ENCODE data around the gene TEAD1.

Gene TEAD1

DNA sequence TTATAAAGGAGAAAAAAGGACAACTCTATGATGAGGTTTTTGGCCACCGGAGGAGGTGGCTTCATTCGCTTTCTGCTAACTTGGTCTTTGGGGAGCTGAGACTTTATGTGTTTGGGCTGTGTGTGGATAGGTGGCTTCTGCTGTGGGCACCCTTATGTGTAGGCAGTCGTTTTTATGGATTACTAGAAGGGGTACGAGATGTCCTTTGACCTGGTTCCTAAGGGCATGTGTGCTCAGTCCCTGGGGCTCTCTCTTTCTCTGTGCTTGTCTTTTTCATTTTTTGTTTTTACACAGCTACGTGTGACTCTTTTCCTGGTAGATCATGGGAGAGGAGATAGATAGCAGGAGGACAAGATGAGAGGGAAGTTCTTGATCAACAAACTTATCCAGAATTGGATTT, 93.4 kb downstream of the TEAD1 start:
- Histone ChIP-seq H3K27ac (ENCODE audit: low read depth, low read length) (no peak overlapping the region), H3K27me3 (ENCODE audit: insufficient read depth, low read length) (no peaks in the 10 kb centered on the region), H3K36me3 (ENCODE audit: insufficient read depth, low read length) (peaks cover 38% of the 10 kb centered on the region), H3K9ac (ENCODE audit: low read depth, low read length) (no peak overlapping the region), H3K4me1 (ENCODE audit: insufficient read depth, low read length) (peaks cover 20% of the 10 kb centered on the region; the same call in 1 of the 2 replicates), H3K9me3 (ENCODE audit: insufficient read depth, low read depth, low read length) (no peaks in the 10 kb centered on the region), H3K4me3 (ENCODE audit: low read length) (no peak overlapping the region)
- WGBS: 95% methylated on average over 5 of the region's 5 CpGs

GRCh38 chr11:12768726-12769673, 94.8 kb downstream of the TEAD1 start:
- H3K36me3 ChIP-seq (ENCODE audit: insufficient read depth, low read length): peaks cover 33% of the 10 kb centered on the region
- H3K4me1 ChIP-seq (ENCODE audit: insufficient read depth, low read length): peaks cover 30% of the 10 kb centered on the region
- WGBS: 96% methylated on average over 7 of the region's 7 CpGs
- H3K9me3 ChIP-seq (ENCODE audit: insufficient read depth, low read depth, low read length): no peaks in the 10 kb centered on the region
- no peak overlapping the region for H3K9ac ChIP-seq (ENCODE audit: low read depth, low read length)
- no peak overlapping the region for H3K4me3 ChIP-seq (ENCODE audit: low read length)
- no peak overlapping the region for H3K27ac ChIP-seq (ENCODE audit: low read depth, low read length)
- no peaks in the 10 kb centered on the region for H3K27me3 ChIP-seq (ENCODE audit: insufficient read depth, low read length)

DNA sequence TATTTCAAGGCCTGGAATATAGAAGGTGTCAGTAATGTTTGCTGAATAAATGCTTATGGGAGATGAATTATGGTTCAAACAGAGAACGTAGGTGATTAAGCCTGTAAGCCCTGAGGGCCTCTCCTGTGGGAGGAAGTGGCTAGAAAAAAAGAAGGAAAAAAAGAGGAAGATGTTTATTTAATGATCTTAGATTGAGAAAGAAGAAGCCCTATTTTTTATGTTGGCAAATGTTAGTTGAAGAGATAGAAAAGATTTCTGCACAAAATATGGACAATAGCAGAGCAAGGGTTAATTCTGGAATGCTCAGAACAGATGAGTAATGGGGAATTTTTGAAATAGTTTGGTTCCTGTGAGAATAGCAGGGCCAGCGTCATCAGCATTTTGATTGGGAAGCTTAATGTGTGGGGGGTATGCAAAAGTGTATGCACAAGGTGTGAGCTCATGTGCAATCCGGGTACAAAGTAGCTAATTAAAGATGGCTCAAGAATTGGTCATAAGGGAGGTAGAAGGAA, 95.7 kb downstream of the TEAD1 start:
- WGBS: 79% methylated on average over 3 of the region's 3 CpGs
- Histone ChIP-seq H3K9me3 (ENCODE audit: insufficient read depth, low read depth, low read length) (no peaks in the 10 kb centered on the region), H3K27ac (ENCODE audit: low read depth, low read length) (no peak overlapping the region), H3K4me3 (ENCODE audit: low read length) (no peak overlapping the region), H3K4me1 (ENCODE audit: insufficient read depth, low read length) (peaks cover 30% of the 10 kb centered on the region), H3K36me3 (ENCODE audit: insufficient read depth, low read length) (peaks cover 25% of the 10 kb centered on the region), H3K9ac (ENCODE audit: low read depth, low read length) (no peak overlapping the region), H3K27me3 (ENCODE audit: insufficient read depth, low read length) (no peaks in the 10 kb centered on the region)

DNA sequence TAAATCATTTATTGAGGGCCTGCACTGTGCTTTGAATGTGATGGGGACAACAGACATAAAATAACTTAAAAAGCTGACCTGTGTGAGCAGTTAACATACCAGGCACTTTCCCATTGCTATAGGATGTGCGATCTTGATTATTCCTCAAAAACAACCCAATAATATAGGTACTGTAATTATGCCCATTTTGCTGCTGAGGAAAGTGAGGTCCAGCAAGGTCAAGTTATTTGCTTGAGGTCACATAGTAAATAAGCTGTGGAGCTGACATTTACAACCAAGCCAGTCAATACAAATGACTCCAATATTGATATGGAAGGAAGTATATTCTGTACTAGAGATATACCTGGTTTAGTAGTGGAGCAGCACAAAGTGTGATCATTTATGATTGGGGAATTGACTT, 96.2 kb downstream of the TEAD1 start:
- Histone ChIP-seq H3K9ac (ENCODE audit: low read depth, low read length) (no peak overlapping the region), H3K36me3 (ENCODE audit: insufficient read depth, low read length) (peaks cover 19% of the 10 kb centered on the region), H3K27me3 (ENCODE audit: insufficient read depth, low read length) (no peaks in the 10 kb centered on the region), H3K4me3 (ENCODE audit: low read length) (no peak overlapping the region), H3K4me1 (ENCODE audit: insufficient read depth, low read length) (peaks cover 30% of the 10 kb centered on the region), H3K9me3 (ENCODE audit: insufficient read depth, low read depth, low read length) (no peaks in the 10 kb centered on the region), H3K27ac (ENCODE audit: low read depth, low read length) (no peak overlapping the region)
- WGBS: no CpG with 5 or more reads among the region's 1 CpG

DNA sequence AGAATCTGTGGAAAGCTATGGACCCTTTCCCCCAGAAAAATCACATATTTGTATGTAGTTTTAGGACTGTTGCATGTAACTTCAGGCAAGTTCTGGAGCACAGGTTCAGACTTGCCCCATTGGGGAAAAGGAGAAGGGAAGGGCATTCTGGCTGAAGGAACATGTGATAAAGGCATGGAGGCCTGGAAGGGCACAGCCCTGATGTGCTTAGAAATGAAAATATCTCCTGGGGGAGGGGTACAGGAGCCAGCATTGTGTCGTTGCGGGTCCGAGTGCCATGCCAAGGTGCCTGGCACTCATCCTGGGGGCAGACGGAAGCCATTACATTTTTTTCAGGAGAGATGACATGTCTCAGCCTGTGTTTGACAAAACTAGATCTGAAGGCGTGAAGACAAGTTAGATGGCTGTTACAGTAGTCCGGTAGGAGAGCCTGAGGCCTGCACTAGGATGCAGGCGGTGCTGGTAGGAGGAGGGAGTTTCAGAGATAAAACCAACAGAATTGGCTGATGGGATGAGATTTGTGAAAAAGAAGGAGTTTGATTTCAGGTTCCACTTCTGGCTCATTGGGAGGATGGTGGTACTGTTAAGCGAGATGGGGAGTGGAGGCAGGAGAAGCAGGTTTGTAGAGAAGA, 96.9 kb downstream of the TEAD1 start:
- no peaks in the 10 kb centered on the region for H3K9me3 ChIP-seq (ENCODE audit: insufficient read depth, low read depth, low read length)
- H3K36me3 ChIP-seq (ENCODE audit: insufficient read depth, low read length): peaks cover 13% of the 10 kb centered on the region
- WGBS: 94% methylated on average over 8 of the region's 8 CpGs
- H3K4me3 ChIP-seq (ENCODE audit: low read length): no peak overlapping the region
- H3K9ac ChIP-seq (ENCODE audit: low read depth, low read length): no peak overlapping the region
- H3K27ac ChIP-seq (ENCODE audit: low read depth, low read length): no peak overlapping the region
- H3K27me3 ChIP-seq (ENCODE audit: insufficient read depth, low read length): no peaks in the 10 kb centered on the region
- peaks cover 30% of the 10 kb centered on the region for H3K4me1 ChIP-seq (ENCODE audit: insufficient read depth, low read length)

DNA sequence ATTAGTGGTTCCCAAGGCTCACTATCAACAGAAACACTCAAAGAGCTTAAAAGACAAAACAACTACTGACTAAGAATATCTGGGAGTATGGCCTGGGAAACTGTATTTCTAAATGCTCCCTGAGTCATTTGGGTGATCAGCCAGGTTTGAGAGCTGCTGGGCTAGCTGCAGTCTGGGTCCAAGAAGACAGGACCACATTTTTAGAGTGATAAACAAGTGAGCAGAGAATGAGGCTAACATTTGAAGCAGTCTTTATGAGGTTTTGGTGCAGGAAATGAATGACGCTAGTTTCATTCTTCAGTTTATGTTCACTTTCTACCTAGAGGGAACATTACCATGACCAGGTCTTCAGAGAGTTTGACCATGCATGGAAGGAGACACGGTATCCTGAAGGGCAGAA, 97.7 kb downstream of the TEAD1 start:
- WGBS: 94% methylated on average over 2 of the region's 2 CpGs
- Histone ChIP-seq H3K9ac (ENCODE audit: low read depth, low read length) (no peak overlapping the region), H3K9me3 (ENCODE audit: insufficient read depth, low read depth, low read length) (no peaks in the 10 kb centered on the region), H3K4me3 (ENCODE audit: low read length) (no peak overlapping the region), H3K27ac (ENCODE audit: low read depth, low read length) (no peak overlapping the region), H3K4me1 (ENCODE audit: insufficient read depth, low read length) (peaks cover 30% of the 10 kb centered on the region), H3K27me3 (ENCODE audit: insufficient read depth, low read length) (no peaks in the 10 kb centered on the region), H3K36me3 (ENCODE audit: insufficient read depth, low read length) (peaks cover 5% of the 10 kb centered on the region; the same call in 1 of the 2 replicates)

GRCh38 chr11:12772324-12772723, 98.1 kb downstream of the TEAD1 start:
- 85% methylated on average over 1 of the region's 1 CpG for WGBS
- Histone ChIP-seq H3K9ac (ENCODE audit: low read depth, low read length) (no peak overlapping the region), H3K27me3 (ENCODE audit: insufficient read depth, low read length) (no peaks in the 10 kb centered on the region), H3K9me3 (ENCODE audit: insufficient read depth, low read depth, low read length) (no peaks in the 10 kb centered on the region), H3K27ac (ENCODE audit: low read depth, low read length) (no peak overlapping the region), H3K36me3 (ENCODE audit: insufficient read depth, low read length) (peaks cover under 1% of the 10 kb centered on the region; the same call in 1 of the 2 replicates), H3K4me3 (ENCODE audit: low read length) (no peak overlapping the region), H3K4me1 (ENCODE audit: insufficient read depth, low read length) (peaks cover 30% of the 10 kb centered on the region)

DNA sequence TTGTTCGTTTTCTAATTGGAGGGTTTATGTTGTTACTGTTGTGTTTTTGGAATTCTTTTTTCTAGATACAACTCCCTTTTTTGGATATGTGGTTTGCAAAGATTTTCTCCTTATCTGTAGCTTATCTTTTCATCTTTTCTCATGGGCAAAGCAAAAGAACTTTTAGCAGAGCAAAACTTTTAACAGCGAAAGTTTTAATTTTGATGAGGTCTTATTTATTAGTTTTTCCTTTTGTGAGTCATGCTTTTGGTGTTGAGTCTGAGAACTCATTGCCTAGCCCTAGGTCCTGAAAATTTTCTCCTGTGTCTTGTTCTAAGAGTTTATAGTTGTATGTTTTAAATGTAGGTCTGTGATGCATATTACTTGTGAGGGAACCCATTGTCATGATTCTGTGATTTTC, 99.4 kb downstream of the TEAD1 start:
- 97% methylated on average over 1 of the region's 2 CpGs for WGBS
- no peak overlapping the region for H3K4me3 ChIP-seq (ENCODE audit: low read length)
- no peaks in the 10 kb centered on the region for H3K27me3 ChIP-seq (ENCODE audit: insufficient read depth, low read length)
- no peaks in the 10 kb centered on the region for H3K9me3 ChIP-seq (ENCODE audit: insufficient read depth, low read depth, low read length)
- no peak overlapping the region for H3K9ac ChIP-seq (ENCODE audit: low read depth, low read length)
- peaks cover 30% of the 10 kb centered on the region for H3K4me1 ChIP-seq (ENCODE audit: insufficient read depth, low read length)
- no peak overlapping the region for H3K27ac ChIP-seq (ENCODE audit: low read depth, low read length)
- no peaks in the 10 kb centered on the region; the same call in 1 of the 2 replicates for H3K36me3 ChIP-seq (ENCODE audit: insufficient read depth, low read length)

DNA sequence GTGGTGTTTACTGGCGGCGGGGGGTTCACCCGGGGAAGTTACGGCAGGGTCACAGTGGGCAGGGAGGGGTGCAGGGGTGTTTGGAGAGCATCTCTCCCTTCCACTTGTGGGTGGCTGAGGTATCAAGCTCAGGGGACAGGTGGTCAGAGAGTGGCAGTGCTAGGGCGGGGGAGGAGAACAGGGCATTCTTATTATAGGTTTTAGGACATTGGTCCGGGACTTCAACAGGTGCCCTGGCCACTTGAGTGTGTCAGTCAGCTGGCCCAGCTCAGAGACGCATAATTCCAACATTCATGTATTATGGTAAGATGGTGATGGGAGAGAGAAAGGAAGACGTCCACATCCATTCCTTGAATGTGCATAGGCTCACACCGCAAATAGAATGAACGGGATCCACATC, 101.7 kb downstream of the TEAD1 start:
- no peak overlapping the region for H3K9ac ChIP-seq (ENCODE audit: low read depth, low read length)
- 95% methylated on average over 10 of the region's 10 CpGs for WGBS
- no peaks in the 10 kb centered on the region for H3K27me3 ChIP-seq (ENCODE audit: insufficient read depth, low read length)
- H3K4me3 ChIP-seq (ENCODE audit: low read length): no peak overlapping the region
- peaks cover 18% of the 10 kb centered on the region for H3K4me1 ChIP-seq (ENCODE audit: insufficient read depth, low read length)
- no peaks in the 10 kb centered on the region for H3K9me3 ChIP-seq (ENCODE audit: insufficient read depth, low read depth, low read length)
- H3K27ac ChIP-seq (ENCODE audit: low read depth, low read length): no peak overlapping the region
- H3K36me3 ChIP-seq (ENCODE audit: insufficient read depth, low read length): peaks cover 16% of the 10 kb centered on the region; the same call in 1 of the 2 replicates

DNA sequence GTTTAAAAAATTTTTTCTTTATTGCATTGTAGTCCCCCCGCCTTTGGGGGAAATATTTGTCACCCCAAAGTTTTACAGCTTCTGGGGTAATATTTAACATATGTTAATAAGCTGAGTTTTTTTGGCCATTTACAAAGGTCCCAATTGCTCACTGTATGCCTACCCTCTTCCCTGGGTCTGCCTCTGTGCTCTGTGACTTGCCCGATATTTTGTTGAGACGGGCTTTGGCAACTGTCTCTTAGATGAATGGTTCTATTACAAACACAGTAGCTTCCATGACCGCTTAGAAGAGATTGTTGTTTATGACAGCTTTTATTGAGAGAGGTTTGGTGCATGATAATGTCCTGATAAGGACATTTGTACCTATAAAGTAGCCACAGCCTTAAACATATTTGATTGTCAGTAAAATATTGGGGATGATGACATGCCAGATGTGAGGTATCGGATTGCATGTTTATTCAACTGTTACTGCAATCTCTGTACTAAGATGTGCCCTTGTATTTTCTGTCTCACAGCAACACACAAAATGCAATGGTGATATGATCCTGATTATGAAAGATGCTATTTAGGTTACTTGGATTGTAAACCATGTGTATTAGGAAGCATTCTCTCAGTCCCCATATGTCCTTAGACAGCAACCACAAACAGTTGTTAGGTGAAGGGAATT, 103.1 kb downstream of the TEAD1 start:
- Histone ChIP-seq H3K36me3 (ENCODE audit: insufficient read depth, low read length) (peaks cover 22% of the 10 kb centered on the region; the same call in 1 of the 2 replicates), H3K9ac (ENCODE audit: low read depth, low read length) (no peak overlapping the region), H3K4me1 (ENCODE audit: insufficient read depth, low read length) (peaks cover 12% of the 10 kb centered on the region), H3K9me3 (ENCODE audit: insufficient read depth, low read depth, low read length) (no peaks in the 10 kb centered on the region), H3K27me3 (ENCODE audit: insufficient read depth, low read length) (no peaks in the 10 kb centered on the region), H3K27ac (ENCODE audit: low read depth, low read length) (no peak overlapping the region), H3K4me3 (ENCODE audit: low read length) (no peak overlapping the region)
- WGBS: 88% methylated on average over 5 of the region's 5 CpGs

All from HUES64 (cell line).